ENCODE results near the gene ZNF74.

DNA sequence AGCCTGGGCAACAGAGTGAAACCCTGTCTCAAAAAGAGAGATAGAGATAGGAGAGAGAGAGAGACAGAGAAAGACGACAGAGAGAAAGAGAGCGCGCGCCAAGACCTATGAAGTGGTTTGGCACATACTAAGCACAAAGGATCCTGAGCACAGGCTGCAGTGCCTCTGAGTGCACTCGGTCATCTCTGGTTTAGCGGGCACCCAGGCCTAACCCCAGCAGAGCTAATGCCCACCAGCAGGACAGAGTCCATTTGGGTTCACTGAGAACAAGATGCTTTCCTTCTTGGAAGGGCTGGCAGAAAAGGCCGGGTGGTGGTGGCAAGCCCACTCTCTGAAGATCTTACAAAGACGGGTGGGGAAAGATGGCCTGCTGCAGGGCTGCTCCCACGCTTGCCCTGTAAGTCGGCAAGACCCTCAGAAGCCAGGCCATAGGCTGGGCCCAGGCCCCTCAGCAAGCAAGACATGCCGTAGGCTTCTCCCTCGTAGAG lies 40.4 kb downstream of the ZNF74 start:
- TF ChIP-seq ZFX (IDR thresholded peaks at IDR 0.05; ENCODE audit: borderline replicate concordance): no peak
- TF ChIP-seq, protein P1, sequence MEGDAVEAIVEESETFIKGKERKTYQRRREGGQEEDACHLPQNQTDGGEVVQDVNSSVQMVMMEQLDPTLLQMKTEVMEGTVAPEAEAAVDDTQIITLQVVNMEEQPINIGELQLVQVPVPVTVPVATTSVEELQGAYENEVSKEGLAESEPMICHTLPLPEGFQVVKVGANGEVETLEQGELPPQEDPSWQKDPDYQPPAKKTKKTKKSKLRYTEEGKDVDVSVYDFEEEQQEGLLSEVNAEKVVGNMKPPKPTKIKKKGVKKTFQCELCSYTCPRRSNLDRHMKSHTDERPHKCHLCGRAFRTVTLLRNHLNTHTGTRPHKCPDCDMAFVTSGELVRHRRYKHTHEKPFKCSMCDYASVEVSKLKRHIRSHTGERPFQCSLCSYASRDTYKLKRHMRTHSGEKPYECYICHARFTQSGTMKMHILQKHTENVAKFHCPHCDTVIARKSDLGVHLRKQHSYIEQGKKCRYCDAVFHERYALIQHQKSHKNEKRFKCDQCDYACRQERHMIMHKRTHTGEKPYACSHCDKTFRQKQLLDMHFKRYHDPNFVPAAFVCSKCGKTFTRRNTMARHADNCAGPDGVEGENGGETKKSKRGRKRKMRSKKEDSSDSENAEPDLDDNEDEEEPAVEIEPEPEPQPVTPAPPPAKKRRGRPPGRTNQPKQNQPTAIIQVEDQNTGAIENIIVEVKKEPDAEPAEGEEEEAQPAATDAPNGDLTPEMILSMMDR (IDR thresholded peaks at IDR 0.05): no peak

Measured in 22Rv1 (cell line).